Sigmoid colon (tissue), 4 donors: ENCODE data around the gene LRRFIP1.

Experiments used
- CTCF ChIP-seq, 4 experiments: fragments of 450-650 bp in 3 of 4; fragments of 200-600 bp in 1 of 4; IDR thresholded peaks; one replicate each; pipeline ENCODE4 v1.5.1; 2016 to 2019; ENCODE audit warnings: antibody characterized with exemption in 4 of 4, mild to moderate bottlenecking in 3 of 4, moderate library complexity in 2 of 4
- EP300 ChIP-seq, 4 donors: sonication (generic); formaldehyde crosslinking; IDR thresholded peaks; one replicate each; pipeline ENCODE4 v1.6.1; 2017; ENCODE audit warnings: antibody characterized with exemption in 4 of 4
- POLR2A ChIP-seq, 2 donors: fragments of 450-650 bp; IDR thresholded peaks; one replicate each; pipeline ENCODE4 v1.6.1; 2016; ENCODE audit warnings: antibody characterized with exemption in 2 of 2, mild to moderate bottlenecking in 2 of 2, moderate library complexity in 2 of 2
- POLR2AphosphoS5 ChIP-seq, 4 donors: sonication (generic); formaldehyde crosslinking; IDR thresholded peaks; one replicate each; pipeline ENCODE4 v1.6.1; 2017; ENCODE audit warnings: antibody characterized with exemption in 4 of 4

GRCh38 chr2:237643582-237644380 lies 16.4 kb downstream of the LRRFIP1 start:
- TF ChIP-seq CTCF (IDR thresholded peaks at IDR 0.05) = no peak
- TF ChIP-seq POLR2A (IDR thresholded peaks at IDR 0.05) = no peak
- no peak for TF ChIP-seq EP300 (IDR thresholded peaks at IDR 0.05)
- no peak for TF ChIP-seq POLR2AphosphoS5 (IDR thresholded peaks at IDR 0.05)
